ENCODE results near the gene NUB1.
A peak's percentile ranks its signal among the peaks of the same experiment; 100 is the strongest.

NUB1 gene

GRCh38 chr7:151375530-151376217 is 34.1 kb downstream of the NUB1 start:
- peaks cover 7% of the 10 kb centered on the region for H3K4me1 Mint-ChIP-seq
- no peak overlapping the region for H3K27ac Mint-ChIP-seq
- no peak for ATAC-seq
- peaks cover 47% of the 10 kb centered on the region for H3K36me3 Mint-ChIP-seq
- no peaks in the 10 kb centered on the region for H3K9me3 Mint-ChIP-seq
- no peaks in the 10 kb centered on the region for H3K27me3 Mint-ChIP-seq
- H3K4me3 Mint-ChIP-seq: no peak overlapping the region

- Mint-ChIP-seq H3K4me1 (peaks cover 12% of the 10 kb centered on the region), H3K4me3 (no peak overlapping the region), H3K36me3 (peaks cover 43% of the 10 kb centered on the region), H3K27me3 (no peaks in the 10 kb centered on the region), H3K27ac (no peak overlapping the region), H3K9me3 (no peaks in the 10 kb centered on the region)
- no peak for ATAC-seq
These were observed 34.7 kb downstream of the NUB1 start for GRCh38 chr7:151376218-151376902.

GRCh38 chr7:151377406-151377805 is 35.8 kb downstream of the NUB1 start:
- H3K4me3 Mint-ChIP-seq: no peak overlapping the region
- H3K27me3 Mint-ChIP-seq: peaks cover 4% of the 10 kb centered on the region
- H3K4me1 Mint-ChIP-seq: peaks cover 18% of the 10 kb centered on the region
- peaks cover 40% of the 10 kb centered on the region for H3K36me3 Mint-ChIP-seq
- H3K27ac Mint-ChIP-seq: no peak overlapping the region
- no peaks in the 10 kb centered on the region for H3K9me3 Mint-ChIP-seq
- ATAC-seq: no peak

GRCh38 chr7:151378011-151378410 is 36.4 kb downstream of the NUB1 start:
- no peaks in the 10 kb centered on the region for H3K9me3 Mint-ChIP-seq
- peaks cover 20% of the 10 kb centered on the region for H3K4me1 Mint-ChIP-seq
- peaks cover 8% of the 10 kb centered on the region for H3K27me3 Mint-ChIP-seq
- no peak overlapping the region for H3K4me3 Mint-ChIP-seq
- ATAC-seq: no peak
- H3K27ac Mint-ChIP-seq: no peak overlapping the region
- peaks cover 34% of the 10 kb centered on the region for H3K36me3 Mint-ChIP-seq

- ATAC-seq: no peak
- H3K36me3 Mint-ChIP-seq: peaks cover 29% of the 10 kb centered on the region
- peaks cover 20% of the 10 kb centered on the region for H3K4me1 Mint-ChIP-seq
- no peaks in the 10 kb centered on the region for H3K9me3 Mint-ChIP-seq
- H3K27ac Mint-ChIP-seq: no peak overlapping the region
- H3K27me3 Mint-ChIP-seq: peaks cover 8% of the 10 kb centered on the region
- no peak overlapping the region for H3K4me3 Mint-ChIP-seq
These were observed 37.0 kb downstream of the NUB1 start for GRCh38 chr7:151378496-151379192.

GRCh38 chr7:151379193-151379520 is 37.5 kb downstream of the NUB1 start:
- ATAC-seq: no peak
- H3K27me3 Mint-ChIP-seq: peaks cover 8% of the 10 kb centered on the region
- H3K9me3 Mint-ChIP-seq: no peaks in the 10 kb centered on the region
- no peak overlapping the region for H3K27ac Mint-ChIP-seq
- H3K4me1 Mint-ChIP-seq: peaks cover 20% of the 10 kb centered on the region
- H3K4me3 Mint-ChIP-seq: no peak overlapping the region
- peaks cover 29% of the 10 kb centered on the region for H3K36me3 Mint-ChIP-seq

- H3K36me3 Mint-ChIP-seq: peaks cover 24% of the 10 kb centered on the region
- no peak overlapping the region for H3K27ac Mint-ChIP-seq
- H3K9me3 Mint-ChIP-seq: no peaks in the 10 kb centered on the region
- no peak overlapping the region for H3K4me3 Mint-ChIP-seq
- no peak for ATAC-seq
- H3K4me1 Mint-ChIP-seq: peaks cover 20% of the 10 kb centered on the region
- H3K27me3 Mint-ChIP-seq: peaks cover 8% of the 10 kb centered on the region
These were observed 38.1 kb downstream of the NUB1 start for GRCh38 chr7:151379534-151380198.

GRCh38 chr7:151380199-151381097 is 38.8 kb downstream of the NUB1 start:
- no peaks in the 10 kb centered on the region for H3K9me3 Mint-ChIP-seq
- peaks cover 10% of the 10 kb centered on the region for H3K27me3 Mint-ChIP-seq
- peak overlapping the region; percentile 70 for H3K27ac Mint-ChIP-seq
- peaks cover 20% of the 10 kb centered on the region for H3K36me3 Mint-ChIP-seq
- peaks cover 20% of the 10 kb centered on the region for H3K4me1 Mint-ChIP-seq
- H3K4me3 Mint-ChIP-seq: peak overlapping the region; percentile 69
- peak; percentile 32 for ATAC-seq

GRCh38 chr7:151381098-151381347 is 39.4 kb downstream of the NUB1 start:
- H3K9me3 Mint-ChIP-seq: no peaks in the 10 kb centered on the region
- H3K4me1 Mint-ChIP-seq: peaks cover 20% of the 10 kb centered on the region
- H3K27me3 Mint-ChIP-seq: peaks cover 16% of the 10 kb centered on the region
- ATAC-seq: peak; percentile 63
- peaks cover 17% of the 10 kb centered on the region for H3K36me3 Mint-ChIP-seq
- H3K27ac Mint-ChIP-seq: peak overlapping the region; percentile 70
- H3K4me3 Mint-ChIP-seq: peak overlapping the region; percentile 69

- H3K36me3 Mint-ChIP-seq: peaks cover 17% of the 10 kb centered on the region
- peak overlapping the region; percentile 70 for H3K27ac Mint-ChIP-seq
- peak overlapping the region; percentile 69 for H3K4me3 Mint-ChIP-seq
- H3K4me1 Mint-ChIP-seq: peaks cover 20% of the 10 kb centered on the region
- H3K9me3 Mint-ChIP-seq: no peaks in the 10 kb centered on the region
- peak; percentile 69 for ATAC-seq
- peaks cover 21% of the 10 kb centered on the region for H3K27me3 Mint-ChIP-seq
These were observed 39.9 kb downstream of the NUB1 start for GRCh38 chr7:151381348-151382078.

- Mint-ChIP-seq H3K36me3 (peaks cover 17% of the 10 kb centered on the region), H3K9me3 (no peaks in the 10 kb centered on the region), H3K27me3 (peaks cover 28% of the 10 kb centered on the region), H3K4me3 (peak overlapping the region; percentile 72), H3K4me1 (peaks cover 20% of the 10 kb centered on the region), H3K27ac (peak overlapping the region; percentile 27)
- ATAC-seq: peak; percentile 9
These were observed 40.7 kb downstream of the NUB1 start for GRCh38 chr7:151382079-151382885.

GRCh38 chr7:151383638-151384351 is 42.2 kb downstream of the NUB1 start:
- ATAC-seq: no peak
- Mint-ChIP-seq H3K9me3 (no peaks in the 10 kb centered on the region), H3K4me3 (no peak overlapping the region), H3K4me1 (peaks cover 20% of the 10 kb centered on the region), H3K27me3 (peaks cover 32% of the 10 kb centered on the region), H3K36me3 (peaks cover 2% of the 10 kb centered on the region), H3K27ac (no peak overlapping the region)

GRCh38 chr7:151384352-151384697 is 42.7 kb downstream of the NUB1 start:
- no peak overlapping the region for H3K4me3 Mint-ChIP-seq
- peaks cover 20% of the 10 kb centered on the region for H3K4me1 Mint-ChIP-seq
- no peak overlapping the region for H3K27ac Mint-ChIP-seq
- no peaks in the 10 kb centered on the region for H3K36me3 Mint-ChIP-seq
- peaks cover 38% of the 10 kb centered on the region for H3K27me3 Mint-ChIP-seq
- no peak for ATAC-seq
- H3K9me3 Mint-ChIP-seq: no peaks in the 10 kb centered on the region
